Testis (tissue), 3 donors: ENCODE measurements around the gene OCA2. TPM values are rescaled to one million over a fixed set of nuclear protein-coding genes. Genes with fewer than 3 reads are reported as not detected.

Source experiments
- DNase-seq: peaks from one replicate; pipeline ENCODE4 v3.0.0-alpha.2; 2019
- H3K27ac ChIP-seq, 2 donors: fragments of 200-600 bp; sonication (generic); one replicate each; pipeline ENCODE4 v1.5.1; 2019
- H3K27me3 ChIP-seq: fragments of 200-600 bp; sonication (generic); one replicate; pipeline ENCODE4 v1.5.1; 2019
- H3K36me3 ChIP-seq: fragments of 200-600 bp; sonication (generic); one replicate; pipeline ENCODE4 v1.5.1; 2017; ENCODE audit warnings: low read depth; ENCODE audit errors: missing control alignments
- H3K4me1 ChIP-seq: fragments of 200-600 bp; sonication (generic); one replicate; pipeline ENCODE4 v1.5.1; 2019
- H3K4me3 ChIP-seq, 2 donors: fragments of 200-600 bp; sonication (generic); one replicate each; pipeline ENCODE4 v1.5.1; 2017 to 2019
- H3K9me3 ChIP-seq: fragments of 200-600 bp; sonication (generic); one replicate; pipeline ENCODE4 v1.5.1; 2017
- POLR2A ChIP-seq: fragments of 450-650 bp; IDR thresholded peaks from one replicate; pipeline ENCODE4 v1.6.1; 2017; ENCODE audit warnings: antibody characterized with exemption, mild to moderate bottlenecking, moderate library complexity
- WGBS, 2 donors: methylation state at CpG; one replicate each; pipeline ENCODE4 v1.1.5; 2018; 5-methylcytosine and 5-hydroxymethylcytosine counted together
- intact Hi-C: fragments of 100-400 bp; cut with DNase I; formaldehyde crosslinking; loops from one replicate; pipeline ENCODE4 v1.15.1; 2023; ENCODE audit warnings: low total_unique reads
- polyA plus RNA-seq: library from polyadenylated mRNA; stranded (reverse); fragments of 350-450 nt; fragmentation: Illumina TruSeq; extraction: RNeasy Lipid Tissue Mini Kit (QIAGEN cat#74804); gene quantifications from one replicate; pipeline ENCODE4 v1.2.3, GENCODE V29; 2014; ENCODE audit warnings: low read depth, low replicate concordance; ENCODE audit not compliant: insufficient read depth
- total RNA-seq, 2 donors: library from RNA; depleted of rRNA; stranded (reverse); fragments of >200 nt; gene quantifications; one replicate each; pipeline ENCODE4 v1.2.3, GENCODE V29; 2016
- TF ChIP-seq, protein P1 (sequence below), 3 experiments: fragments of 450-650 bp in 2 of 3; fragments of 200-600 bp in 1 of 3; sonication (generic) in 1 of 3; IDR thresholded peaks; one replicate each; pipeline ENCODE4 v1.5.1; 2016 to 2019; ENCODE audit warnings: antibody characterized with exemption in 3 of 3, mild to moderate bottlenecking in 2 of 3, moderate library complexity in 1 of 3

Gene OCA2
- total and polyA plus RNA-seq, 3 donors from 2014 or later = 2.6 to 7.2 (median 4.5) TPM

DNA sequence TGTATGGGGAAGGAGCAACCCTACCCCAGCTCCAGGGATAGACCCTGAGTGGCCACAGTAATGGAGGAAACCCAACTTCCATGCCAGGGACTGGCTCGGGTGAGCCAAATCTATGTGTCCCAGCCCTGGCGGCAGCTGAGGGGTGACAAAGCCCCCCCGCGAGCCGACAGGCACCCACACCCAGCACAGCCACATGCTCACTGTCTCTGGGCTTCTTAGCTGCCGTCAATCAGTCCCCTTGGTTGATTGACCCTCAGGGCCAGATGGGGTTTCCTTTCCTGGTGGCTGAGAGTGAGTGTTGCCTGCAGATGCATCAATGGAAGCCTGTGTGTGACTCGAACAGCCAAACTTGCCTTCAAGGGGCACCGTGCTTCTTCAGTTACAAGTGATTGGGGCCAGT, 2.1 kb upstream of the OCA2 start:
- no peaks in the 10 kb centered on the region for H3K27me3 ChIP-seq
- DNase-seq = no peak
- no peak overlapping the region for H3K4me3 ChIP-seq
- TF ChIP-seq, protein P1, sequence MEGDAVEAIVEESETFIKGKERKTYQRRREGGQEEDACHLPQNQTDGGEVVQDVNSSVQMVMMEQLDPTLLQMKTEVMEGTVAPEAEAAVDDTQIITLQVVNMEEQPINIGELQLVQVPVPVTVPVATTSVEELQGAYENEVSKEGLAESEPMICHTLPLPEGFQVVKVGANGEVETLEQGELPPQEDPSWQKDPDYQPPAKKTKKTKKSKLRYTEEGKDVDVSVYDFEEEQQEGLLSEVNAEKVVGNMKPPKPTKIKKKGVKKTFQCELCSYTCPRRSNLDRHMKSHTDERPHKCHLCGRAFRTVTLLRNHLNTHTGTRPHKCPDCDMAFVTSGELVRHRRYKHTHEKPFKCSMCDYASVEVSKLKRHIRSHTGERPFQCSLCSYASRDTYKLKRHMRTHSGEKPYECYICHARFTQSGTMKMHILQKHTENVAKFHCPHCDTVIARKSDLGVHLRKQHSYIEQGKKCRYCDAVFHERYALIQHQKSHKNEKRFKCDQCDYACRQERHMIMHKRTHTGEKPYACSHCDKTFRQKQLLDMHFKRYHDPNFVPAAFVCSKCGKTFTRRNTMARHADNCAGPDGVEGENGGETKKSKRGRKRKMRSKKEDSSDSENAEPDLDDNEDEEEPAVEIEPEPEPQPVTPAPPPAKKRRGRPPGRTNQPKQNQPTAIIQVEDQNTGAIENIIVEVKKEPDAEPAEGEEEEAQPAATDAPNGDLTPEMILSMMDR (IDR thresholded peaks at IDR 0.05) = no peak
- no peak for TF ChIP-seq POLR2A
- H3K27ac ChIP-seq = no peak overlapping the region
- no peaks in the 10 kb centered on the region for H3K9me3 ChIP-seq
- H3K36me3 ChIP-seq = no peaks in the 10 kb centered on the region
- WGBS, 2 donors = 82 to 93% methylated on average over 2 to 8 of the region's 8 CpGs
- H3K4me1 ChIP-seq = peaks cover 10% of the 10 kb centered on the region
- intact Hi-C loops = no loop called here

DNA sequence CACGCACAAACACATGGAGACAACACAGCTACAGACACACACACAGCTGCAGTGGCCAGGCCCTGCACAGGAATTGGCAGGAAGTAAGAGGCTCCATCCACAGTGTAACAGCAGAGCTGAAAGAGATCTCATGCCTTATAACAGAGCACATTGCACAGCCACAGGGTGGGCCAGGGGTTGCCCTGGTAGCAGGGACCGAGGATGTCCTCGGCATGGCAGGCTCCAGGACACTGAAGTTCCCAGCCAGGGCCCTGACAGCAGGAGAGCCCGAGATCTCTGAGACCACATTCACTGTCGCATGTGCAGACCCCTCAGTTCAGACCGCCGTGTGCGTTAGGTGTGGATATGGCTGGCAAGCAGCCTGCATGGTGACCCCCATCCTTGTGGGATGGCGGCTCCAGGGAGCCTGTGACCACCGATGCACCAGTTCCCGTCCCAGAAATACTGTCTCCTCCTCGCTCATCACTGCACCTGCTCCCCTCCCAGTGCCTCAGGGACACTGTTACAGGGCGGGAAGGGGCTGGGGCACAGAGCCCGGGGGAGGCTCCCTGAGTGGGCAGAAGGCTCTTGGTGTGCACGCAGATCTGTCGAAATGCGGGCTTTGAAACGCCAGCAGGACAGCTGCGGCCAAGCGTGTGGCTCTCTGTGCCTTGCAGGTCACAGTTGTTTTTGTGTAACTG, 1.5 kb upstream of the OCA2 start:
- DNase-seq = no peak
- H3K27ac ChIP-seq = no peak overlapping the region
- 84 to 89% methylated on average over 7 to 20 of the region's 20 CpGs for WGBS, 2 donors
- no peak overlapping the region for H3K4me3 ChIP-seq
- TF ChIP-seq, protein P1 (IDR thresholded peaks at IDR 0.05) = no peak
- TF ChIP-seq POLR2A = no peak
- no peaks in the 10 kb centered on the region for H3K9me3 ChIP-seq
- H3K4me1 ChIP-seq = peaks cover 13% of the 10 kb centered on the region
- H3K27me3 ChIP-seq = no peaks in the 10 kb centered on the region
- H3K36me3 ChIP-seq = no peaks in the 10 kb centered on the region
- intact Hi-C loops = no loop called here

DNA sequence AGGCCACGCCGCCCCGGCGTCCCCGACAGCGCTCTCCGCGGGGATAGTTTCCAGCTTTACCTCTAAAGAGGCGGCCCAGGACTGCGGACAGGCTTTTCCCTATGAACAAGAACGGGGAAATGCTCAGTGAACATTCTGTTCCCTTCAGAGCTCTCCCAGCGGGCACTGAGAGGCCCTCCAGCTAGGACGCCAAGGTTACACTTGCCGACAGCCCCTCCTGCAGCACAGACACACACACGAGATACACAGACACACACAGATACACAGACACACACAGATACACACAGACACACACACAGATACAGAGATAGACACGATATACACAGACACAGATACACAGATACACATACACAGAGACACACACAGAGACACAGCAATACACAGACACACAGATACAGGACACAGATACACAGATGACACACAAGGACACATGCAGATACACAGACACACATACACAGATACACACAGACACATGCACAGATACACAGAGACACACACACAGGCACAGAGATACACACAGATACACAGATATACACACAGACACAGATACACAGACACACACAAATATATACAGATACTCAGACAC, 533 bp upstream of the OCA2 start:
- no peak for DNase-seq
- H3K36me3 ChIP-seq = no peaks in the 10 kb centered on the region
- no peaks in the 10 kb centered on the region for H3K27me3 ChIP-seq
- peak overlapping the region in 1 of 2 donors; percentile 62 for H3K27ac ChIP-seq
- no peaks in the 10 kb centered on the region for H3K9me3 ChIP-seq
- WGBS, 2 donors = 3 to 7% methylated on average over 10 to 16 of the region's 16 CpGs
- TF ChIP-seq, protein P1 (IDR thresholded peaks at IDR 0.05) = no peak
- TF ChIP-seq POLR2A = no peak
- intact Hi-C loops = no loop called here
- H3K4me3 ChIP-seq = peak overlapping the region; percentile 22 to 49
- H3K4me1 ChIP-seq = peaks cover 20% of the 10 kb centered on the region

DNA sequence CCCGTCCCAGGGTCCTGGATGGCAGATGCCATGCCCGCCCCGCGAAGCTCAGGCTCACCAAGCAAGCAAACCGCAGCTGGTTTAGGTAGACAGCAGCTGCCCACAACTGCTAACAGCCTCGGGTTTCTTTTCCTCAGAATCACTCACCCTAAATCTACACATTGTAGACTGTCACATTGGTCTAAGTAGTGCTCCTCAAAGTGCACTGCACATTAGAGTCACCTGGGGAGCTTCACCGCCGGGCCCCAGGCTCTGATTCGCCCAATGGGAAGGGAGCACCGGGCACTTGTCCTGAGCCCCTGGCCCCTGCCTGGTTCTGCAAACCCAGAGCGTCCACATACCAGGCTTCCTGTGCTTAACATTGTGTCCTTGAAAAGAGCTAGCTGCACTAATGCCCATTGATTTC, 752 bp downstream of the OCA2 start:
- intact Hi-C loops = no loop called here
- H3K27ac ChIP-seq = no peak overlapping the region
- H3K4me3 ChIP-seq = peak overlapping the region in 1 of 2 donors; percentile 49
- H3K36me3 ChIP-seq = no peaks in the 10 kb centered on the region
- no peaks in the 10 kb centered on the region for H3K27me3 ChIP-seq
- DNase-seq = no peak
- H3K4me1 ChIP-seq = peaks cover 21% of the 10 kb centered on the region
- no peaks in the 10 kb centered on the region for H3K9me3 ChIP-seq
- 36 to 45% methylated on average over 11 of the region's 11 CpGs for WGBS, 2 donors
- no peak for TF ChIP-seq POLR2A
- TF ChIP-seq, protein P1 (IDR thresholded peaks at IDR 0.05) = no peak
